Stromal cell of bone marrow (primary cell): ENCODE measurements around the gene INO80D.
"Not testable (repeated sequence)": the region's sequence is repeated elsewhere in the genome, so short reads cannot be mapped to it uniquely, and the experiment has no call there.

Source experiments
- DNase-seq: peaks from one replicate; pipeline ENCODE4 v3.0.0-alpha.2; 2012; ENCODE audit warnings: low read depth

Gene INO80D

DNA sequence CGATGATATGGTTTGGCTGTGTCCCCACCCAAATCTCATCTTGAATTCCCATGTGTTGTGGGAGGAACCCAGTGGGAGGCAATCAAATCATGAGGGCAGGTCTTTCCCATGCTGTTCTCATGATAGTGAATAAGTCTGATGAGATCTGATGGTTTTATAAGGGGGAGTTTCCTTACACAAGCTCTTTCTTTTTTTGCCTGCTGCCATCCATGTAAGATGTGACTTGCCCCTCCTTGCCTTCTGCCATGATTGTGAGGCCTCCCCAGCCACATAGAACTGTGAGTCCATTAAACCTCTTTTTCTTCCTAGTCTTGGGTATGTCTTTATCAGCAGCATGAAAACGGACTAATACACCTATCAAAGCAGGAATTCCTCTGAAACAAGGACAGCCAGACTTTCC is 107.2 kb downstream of the INO80D start:
- DNase-seq = not testable (repeated sequence)

DNA sequence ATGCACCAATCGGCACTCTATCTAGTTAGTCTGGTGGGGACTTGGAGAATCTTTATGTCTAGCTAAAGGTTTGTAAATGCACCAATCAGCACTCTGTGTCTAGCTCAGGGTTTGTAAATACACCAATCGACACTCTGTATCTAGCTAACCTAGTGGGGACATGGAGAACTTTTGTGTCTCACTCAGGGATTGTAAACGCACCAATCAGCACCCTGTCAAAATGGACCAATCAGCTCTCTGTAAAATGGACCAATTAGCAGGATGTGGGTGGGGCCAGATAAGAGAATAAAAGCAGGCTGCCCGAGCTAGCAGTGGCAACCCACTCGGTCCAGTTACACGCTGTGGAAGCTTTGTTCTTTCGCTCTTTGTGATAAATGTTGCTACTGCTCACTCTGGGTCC is 108.3 kb downstream of the INO80D start:
- not testable (repeated sequence) for DNase-seq

DNA sequence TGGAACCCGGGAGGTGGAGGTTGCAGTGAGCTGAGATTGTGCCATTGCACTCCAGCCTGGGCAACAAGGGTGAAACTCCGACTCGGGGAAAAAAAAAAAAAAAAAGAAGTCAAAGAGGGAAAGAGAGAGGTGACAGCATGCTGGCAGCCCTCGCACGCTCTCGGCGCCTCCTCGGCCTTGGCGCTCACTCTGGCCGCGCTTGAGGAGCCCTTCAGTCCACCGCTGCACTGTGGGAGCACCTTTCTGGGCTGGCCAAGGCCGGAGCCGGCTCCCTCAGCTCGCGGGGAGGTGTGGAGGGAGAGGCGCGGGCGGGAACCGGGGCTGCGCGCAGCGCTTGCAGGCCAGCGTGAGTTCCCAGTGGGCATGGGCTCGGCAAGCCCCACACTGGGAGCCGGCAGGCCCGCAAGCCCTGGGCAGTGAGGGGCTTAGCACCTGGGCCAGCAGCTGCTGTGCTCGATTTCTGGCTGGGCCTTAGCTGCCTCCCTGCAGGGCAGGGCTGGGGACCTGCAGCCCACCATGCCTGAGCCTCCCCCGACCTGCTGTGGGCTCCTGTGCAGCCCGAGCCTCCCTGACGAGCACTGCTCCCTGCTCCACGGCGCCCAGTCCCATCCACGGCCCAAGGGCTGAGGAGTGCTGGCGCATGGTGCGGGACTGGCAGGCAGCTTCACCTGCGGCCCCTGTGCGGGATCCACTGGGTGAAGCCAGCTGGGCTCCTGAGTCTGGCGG is 108.9 kb downstream of the INO80D start:
- DNase-seq = not testable (repeated sequence)

DNA sequence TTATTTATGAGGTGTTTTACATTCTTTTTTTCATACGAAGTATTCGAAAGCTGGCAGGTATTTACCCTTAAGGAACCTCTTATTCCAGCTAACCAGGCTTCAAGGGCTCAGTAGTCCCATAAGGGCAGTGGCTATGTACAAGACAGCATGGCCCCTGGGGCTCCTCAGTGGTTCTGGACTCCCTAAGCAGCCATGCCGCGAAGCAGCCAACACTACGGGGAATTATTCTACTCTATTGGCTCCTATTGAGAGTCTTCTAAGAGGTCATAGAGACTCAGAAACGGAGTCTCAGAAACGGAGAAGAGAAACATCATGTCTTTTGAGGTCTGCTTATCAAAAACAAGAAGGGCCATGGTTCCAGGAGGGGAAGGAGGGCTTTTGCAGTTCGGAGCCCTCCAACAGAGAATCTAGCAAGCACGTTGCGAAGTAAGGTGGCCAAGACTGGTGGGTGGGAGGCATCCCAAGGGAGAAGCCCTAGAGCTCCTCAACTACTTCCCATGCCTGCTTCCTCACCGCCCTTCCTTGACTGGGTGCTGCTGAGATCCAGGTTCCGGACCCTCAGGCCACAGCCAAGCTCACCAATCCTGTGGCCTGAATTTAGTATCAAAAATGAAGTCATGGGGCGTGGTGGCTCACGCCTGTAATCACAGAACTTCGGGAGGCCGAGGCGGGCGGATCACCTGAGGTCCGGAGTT is 109.7 kb downstream of the INO80D start:
- no peak for DNase-seq

DNA sequence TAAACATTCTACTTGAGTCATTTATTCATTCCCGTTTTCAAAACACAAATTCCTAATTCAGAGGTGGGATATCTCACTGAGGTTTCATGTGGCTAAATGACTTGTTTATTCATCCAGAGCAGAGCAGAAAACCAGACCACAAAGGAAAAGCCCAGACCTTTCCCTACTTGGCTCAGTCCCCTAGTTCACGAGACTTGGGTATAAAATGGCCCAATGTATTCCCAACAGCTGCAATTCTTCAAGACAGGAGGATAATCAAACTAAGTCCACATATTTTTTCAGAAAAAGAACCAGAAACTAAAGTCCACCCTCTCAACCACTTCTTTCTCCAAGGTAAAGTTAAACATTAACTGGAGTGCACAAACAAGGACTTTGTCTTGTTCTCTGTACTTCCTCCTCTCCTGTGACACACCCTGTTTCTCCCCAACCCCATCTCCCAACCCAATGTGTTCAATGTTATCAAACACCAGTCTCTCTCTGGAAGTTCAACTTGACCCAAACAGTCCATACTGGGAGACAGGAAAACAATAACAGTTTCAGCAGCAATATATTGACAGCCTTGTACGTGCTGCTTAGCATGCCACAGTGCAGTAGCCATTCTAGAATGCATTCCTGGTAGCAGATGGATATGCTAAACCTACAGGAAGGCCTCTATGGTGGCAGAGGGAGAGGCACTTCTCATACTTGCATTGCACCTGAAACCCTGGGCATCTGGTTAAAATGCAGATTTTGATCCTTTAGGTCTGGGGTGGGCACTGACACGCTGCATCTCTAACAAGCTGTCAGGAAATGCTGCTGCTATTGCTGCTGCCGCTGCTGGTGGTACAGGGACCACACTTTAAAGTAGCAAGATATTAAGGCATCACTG is 110.7 kb downstream of the INO80D start:
- no peak for DNase-seq

DNA sequence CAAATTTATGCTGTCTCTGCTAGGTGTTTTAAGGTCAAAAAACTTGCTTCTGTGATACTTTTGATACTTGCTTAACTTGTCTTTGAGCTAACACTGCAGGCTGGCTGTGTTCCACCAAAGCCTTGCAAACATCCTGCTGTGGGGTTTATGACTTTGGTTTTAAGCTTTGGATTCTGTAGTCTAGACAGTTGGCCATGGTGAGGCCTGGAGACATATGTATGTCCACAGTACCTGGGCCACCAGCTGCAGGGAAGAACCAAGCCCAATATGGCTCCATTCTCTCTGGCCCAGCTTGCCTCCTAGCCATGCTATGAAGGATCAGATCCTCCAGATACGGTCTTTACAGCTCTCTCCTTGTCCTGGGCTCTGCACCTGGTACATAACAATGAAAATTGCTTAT is 113.9 kb downstream of the INO80D start:
- DNase-seq = no peak

DNA sequence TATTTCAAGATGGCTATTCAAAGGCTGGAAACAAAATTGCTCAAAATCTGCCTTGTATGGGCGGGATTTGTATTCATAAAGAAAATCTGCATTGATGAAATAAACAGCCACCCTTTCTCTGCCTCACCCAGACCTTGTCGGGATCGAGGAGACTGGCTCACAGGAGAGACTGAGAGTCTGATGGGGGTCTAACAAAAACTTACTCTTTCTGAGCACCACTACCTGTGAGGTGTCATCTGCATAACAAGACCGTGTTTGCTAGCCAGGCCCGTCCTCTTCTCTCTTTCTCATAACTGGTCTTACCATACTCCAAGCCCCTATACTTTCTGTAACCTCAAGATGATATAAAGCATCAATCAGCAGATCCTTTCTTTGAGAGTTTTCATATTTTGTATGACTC is 115.6 kb downstream of the INO80D start:
- no peak for DNase-seq

DNA sequence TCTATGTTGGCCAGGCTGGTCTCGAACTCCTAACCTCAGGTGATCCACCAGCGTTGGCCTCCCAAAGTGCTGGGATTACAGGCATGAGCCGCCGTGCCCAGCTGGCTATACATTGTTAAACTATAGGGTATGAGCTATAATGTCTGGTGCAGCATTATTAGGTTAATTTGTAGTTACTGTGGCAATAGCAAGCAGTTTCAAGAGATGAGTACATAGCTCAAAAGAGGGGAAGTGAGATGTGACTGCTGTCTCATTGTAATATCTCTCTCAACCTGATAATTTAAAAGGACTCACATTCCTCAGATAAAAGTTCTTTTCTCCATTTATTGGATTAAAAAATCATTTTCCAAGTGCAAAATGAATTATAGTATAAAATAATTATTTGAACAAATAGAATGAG is 116.4 kb downstream of the INO80D start:
- no peak for DNase-seq

DNA sequence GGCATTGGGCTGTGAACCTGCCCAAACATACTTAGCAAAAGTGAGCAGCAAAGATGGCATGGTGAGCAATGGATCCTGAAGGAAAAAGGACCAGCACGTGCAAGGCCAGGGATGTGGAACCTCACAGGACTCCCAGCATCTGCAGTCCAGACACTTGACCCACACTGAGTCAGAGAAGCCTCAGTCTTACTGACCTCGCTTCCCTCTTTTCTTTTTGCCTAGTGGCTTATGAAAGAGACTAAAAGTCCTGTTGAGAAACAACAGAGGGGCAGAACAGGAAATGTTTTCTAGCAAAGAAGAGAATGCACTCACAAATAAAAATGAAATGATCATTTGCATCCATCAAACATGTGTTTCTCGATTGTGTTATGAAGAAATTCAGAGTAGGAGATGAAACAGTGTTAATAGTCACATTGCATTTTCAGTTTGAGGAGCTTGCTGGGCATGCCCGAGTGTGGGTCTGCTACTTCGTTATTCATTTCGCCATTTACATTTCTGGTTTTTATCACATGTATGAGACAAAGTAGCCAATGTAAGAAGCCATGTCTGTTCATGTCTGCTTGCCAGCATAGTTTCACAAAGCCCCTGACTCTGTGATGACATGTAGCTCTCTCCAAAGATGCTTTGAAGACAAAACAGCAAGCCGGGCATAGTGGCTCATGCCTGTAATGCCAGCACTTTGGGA is 118.4 kb downstream of the INO80D start:
- DNase-seq = no peak

DNA sequence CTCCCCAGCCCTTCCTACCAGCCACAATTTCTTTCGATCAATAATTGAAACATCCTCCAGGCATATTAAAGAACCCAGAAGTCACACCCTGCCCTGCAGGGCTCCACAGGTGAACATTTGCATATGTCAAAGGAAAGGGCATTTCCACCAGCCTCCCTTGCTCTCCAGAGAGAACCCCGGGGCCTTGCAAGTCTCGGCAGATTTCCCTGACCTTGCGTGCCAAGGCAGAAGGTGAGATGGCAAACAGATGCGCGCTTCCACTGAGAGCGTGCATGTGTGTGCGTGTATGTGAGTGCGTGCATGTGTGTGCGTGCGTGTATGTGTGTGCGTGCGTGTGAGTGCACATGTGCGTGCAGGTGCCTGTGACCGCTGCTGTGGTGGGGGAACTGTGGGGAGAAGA is 120.3 kb downstream of the INO80D start:
- DNase-seq = no peak

DNA sequence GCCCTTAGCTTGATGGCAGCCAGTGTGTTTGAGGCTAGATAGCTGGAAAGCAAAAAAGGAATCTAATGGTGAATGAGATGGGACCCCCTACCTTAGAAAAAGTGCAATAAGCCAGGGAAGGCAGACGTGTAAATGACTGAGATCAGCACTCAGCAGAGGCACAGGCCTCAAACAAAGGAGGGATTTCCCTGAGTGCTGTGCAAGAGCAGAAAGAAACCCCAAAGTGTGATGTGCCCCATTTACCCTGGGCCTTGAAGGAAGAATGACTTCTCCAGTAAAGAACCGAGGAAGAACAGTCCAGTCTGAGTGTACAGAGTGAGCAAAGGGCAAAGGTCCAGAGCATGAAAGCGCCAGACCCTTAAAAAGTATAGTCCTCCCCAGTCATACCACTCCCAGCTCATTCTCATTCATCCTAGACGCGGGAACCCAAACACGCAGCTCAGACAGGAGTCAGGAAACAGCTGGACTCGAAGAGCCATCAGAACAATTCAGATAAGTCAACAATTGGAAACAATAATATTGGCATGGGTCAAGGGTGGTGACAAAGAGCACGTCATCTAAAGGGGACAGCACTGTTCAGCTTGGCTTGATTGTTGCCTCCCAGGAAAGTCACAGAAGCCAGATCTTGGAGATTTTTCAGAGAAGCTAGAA is 121.7 kb downstream of the INO80D start:
- no peak for DNase-seq

DNA sequence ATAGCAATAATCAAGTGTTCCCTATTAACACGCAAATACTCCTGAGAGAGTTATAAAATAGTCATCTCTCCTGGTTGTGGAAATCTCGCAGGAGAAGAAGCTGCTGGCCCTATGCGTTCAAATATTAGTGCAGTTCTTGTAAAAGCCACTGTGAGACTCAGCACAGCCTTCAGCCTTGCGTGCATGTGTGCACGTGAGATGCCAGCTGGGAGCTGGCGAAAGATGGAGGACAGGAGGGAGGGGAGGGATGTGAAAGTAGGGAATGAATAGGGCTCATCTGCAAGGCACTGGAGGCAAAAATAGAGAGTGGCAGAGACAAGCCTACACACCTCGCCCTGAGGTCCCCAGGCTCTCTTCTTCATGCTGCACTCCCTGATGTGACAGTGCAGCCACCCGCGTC is 126.5 kb downstream of the INO80D start:
- DNase-seq = no peak

DNA sequence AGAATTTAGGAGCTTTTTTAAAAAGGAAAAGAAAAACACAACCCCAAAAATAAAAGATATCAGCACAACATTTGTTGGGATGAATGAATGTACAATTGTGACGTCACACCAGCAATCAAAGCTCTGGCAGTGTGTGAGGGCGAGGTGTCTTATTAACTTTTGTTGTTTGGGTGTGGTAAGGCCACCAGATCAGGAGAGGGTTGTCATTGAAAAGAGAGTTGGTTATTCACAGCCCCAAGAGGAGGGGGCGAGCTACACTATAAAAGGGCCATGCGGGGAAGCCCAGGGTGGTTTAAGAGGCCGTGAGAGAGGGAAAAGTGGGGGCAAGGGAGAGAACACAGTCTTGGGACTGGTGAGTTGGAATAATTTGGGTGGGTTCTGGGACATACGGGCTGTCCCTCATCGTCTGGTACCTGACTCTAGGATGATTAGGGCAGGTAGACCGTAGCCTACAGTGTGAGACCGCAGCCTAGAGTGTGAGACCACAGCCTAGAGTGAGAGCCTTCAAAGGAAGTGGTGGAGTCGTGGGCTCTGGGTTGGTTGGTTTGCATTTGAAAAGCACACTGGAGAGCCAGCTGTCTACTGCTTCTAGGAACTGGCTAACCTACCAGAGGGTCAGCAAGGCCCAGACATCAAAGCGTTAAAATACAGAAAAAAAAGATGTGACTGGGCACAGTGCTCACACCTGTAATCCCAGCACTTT is 128.4 kb downstream of the INO80D start:
- DNase-seq = no peak

DNA sequence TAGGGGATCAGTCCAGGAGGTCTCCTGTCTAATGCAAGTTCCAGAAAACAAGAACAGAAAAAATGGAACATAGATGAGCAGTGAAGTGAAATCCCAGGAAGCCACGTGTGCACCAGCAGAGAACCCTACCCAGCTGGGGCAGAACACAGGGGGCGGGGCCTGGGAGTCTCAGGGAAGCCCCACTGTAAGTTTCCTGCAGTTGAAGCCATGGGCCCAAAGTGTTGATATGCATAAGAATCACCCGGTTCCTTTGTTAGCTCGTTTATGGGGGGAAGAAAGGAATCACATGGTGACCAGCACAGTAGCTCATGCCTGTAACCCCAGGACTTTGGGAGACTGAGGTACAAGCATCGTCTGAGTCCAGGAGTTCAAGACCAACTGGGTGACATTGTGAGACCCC is 131.3 kb downstream of the INO80D start:
- DNase-seq = no peak

DNA sequence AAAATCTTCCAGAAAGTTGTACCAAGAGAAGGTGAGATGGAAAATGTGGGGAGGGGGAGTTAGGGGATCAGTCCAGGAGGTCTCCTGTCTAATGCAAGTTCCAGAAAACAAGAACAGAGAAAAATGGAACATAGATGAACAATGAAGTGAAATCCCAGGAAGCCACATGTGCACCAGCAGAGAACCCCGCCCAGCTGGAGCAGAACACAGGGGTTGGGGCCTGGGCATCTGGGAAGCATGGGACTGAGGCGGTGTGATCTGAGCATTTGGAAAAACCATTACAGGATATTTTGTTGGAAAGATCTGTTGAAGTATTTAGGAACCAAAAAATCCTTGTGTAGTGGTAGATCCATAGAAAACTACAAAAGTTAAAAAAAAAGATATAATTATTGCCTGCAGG is 133.7 kb downstream of the INO80D start:
- DNase-seq = no peak

DNA sequence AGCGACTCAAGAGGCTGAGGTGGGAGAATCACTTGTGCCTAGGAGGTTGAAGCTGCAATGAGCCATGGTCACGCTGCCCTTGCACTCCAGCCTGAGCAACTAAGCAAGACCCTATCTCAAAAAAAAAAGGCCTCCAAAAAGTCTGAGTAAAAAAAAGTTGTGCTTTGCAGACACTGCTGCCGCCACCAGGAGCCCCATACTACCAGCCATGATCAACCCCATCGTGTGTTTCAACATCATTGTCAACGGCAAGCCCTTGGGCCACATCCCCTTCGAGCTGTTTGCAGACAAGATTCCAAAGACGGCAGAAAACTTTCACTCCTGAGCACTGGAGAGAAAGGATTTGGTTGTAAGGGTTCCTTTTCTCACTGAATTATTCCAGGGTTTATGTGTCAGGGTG is 137.1 kb downstream of the INO80D start:
- no peak for DNase-seq

DNA sequence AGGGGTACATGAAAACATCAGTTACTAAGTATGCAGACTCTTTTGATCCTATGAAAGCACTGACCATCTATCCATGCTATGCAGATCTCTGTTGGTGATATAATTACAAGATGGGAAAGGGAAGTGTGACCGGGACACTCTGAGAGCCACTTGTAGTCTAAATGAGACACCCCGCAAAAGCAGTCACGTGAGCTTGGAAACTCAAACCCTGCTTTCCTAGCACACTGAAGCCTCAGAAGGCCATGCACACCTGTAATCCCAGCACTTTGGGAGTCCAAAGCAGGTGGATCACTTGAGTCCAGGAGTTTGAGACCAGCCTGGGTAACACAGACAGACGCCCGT is 137.5 kb downstream of the INO80D start:
- DNase-seq = no peak

DNA sequence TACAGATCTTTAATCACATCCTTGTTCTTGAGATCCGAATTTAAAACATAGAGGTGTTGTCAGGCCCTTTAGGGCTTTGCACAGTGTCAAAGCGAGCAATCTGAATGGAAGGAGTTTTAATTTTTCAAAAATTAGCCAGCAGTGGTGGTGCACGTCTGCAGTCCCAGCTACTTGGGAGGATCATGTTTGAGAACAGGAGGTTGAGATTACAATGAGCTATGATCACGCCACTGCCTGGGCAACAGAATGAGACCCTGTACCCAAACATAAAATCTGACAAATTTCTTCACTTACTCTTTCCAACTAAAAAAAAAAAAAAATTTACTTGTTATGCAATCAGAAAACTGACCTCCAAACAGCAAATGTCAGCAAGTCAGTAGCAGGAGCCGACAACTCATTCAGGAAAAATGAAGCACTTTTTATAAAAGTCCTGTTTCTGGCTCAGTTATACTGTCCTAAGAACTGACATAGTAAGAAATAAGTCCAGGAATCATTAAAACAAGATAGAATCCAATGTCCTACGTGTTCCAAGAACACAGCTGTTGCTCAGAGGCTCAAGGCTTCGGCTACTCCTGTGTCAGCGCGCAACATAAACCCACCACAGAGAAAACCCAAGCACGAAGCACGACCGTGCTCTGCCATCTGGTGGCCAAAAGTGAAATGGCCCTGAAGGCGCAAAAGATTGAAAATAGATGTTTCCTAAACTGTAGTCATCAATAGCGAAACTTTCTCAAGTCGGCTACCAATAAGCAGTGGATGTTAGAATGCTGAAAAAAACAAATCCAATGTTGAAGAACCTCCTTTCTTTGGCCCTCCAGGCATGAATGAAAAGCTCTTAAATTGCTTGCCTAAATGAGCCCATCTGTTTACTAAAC is 138.1 kb downstream of the INO80D start:
- peak; percentile 53 for DNase-seq

DNA sequence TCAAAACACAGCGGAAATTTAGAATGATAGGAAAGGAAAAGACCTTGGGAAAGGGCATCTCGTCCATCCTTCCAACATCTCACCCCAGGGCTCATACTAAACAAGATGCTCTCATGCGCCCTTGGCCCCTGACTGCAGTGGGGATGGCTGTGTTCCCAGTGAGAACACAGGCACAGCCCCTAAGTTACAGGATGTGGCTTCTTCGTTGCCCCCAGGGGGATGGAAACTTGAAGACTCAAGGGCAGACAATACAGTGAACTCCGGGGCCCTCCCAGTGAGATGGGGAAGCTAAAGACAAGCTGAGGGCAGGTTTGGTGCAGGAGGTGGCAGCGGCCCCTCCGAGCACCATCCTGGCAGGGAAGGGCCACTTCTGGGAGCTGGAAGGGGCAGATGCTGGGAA is 139.7 kb downstream of the INO80D start:
- no peak for DNase-seq
